Measurements from ENCODE around the gene ZNF862. TPM values are rescaled to one million over a fixed set of nuclear protein-coding genes. Genes with fewer than 3 reads are reported as not detected.
"Not testable (repeated sequence)": the region's sequence is repeated elsewhere in the genome, so short reads cannot be mapped to it uniquely, and the experiment has no call there.

The ZNF862 gene
- total RNA-seq, 1 donor from 2014 or later, result 22.6 TPM

DNA sequence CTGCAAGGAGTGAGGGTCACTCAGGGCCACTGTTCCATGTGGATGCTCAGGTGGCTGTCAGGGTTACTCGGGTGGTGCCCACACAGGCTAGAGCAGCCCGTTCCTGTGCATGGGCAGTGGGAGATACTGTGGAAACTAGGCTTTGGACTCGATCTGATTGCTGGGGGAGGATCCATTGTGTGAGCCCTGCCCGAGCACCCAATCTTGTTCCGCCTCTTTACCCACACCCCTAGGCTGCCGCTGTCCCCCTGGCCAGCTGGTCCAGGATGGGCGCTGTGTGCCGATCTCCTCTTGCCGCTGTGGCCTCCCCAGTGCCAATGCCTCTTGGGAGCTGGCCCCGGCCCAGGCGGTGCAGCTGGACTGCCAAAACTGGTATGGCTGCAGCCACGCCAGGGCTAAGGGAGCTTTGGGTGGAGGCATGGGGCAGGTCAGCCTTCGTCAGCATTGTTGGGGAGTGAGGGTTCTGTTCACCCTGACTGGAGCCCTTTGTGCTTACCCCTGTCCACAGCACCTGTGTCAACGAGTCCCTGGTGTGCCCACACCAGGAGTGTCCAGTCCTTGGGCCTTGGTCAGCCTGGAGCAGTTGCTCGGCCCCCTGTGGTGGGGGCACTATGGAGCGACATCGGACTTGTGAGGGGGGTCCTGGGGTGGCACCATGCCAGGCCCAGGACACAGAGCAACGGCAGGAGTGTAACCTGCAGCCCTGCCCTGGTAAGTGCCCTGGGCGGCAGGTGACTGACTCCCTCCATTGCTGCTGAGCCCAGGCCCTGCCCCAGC lies 12.4 kb upstream of the ZNF862 start:
- no peaks in the 10 kb centered on the region for H3K9me3 Mint-ChIP-seq (ENCODE audit: unreplicated experiment)
- H3K4me3 Mint-ChIP-seq (ENCODE audit: unreplicated experiment), result no peak overlapping the region
- no peak for DNase-seq (ENCODE audit: low spot score)
- TF ChIP-seq, protein P1, sequence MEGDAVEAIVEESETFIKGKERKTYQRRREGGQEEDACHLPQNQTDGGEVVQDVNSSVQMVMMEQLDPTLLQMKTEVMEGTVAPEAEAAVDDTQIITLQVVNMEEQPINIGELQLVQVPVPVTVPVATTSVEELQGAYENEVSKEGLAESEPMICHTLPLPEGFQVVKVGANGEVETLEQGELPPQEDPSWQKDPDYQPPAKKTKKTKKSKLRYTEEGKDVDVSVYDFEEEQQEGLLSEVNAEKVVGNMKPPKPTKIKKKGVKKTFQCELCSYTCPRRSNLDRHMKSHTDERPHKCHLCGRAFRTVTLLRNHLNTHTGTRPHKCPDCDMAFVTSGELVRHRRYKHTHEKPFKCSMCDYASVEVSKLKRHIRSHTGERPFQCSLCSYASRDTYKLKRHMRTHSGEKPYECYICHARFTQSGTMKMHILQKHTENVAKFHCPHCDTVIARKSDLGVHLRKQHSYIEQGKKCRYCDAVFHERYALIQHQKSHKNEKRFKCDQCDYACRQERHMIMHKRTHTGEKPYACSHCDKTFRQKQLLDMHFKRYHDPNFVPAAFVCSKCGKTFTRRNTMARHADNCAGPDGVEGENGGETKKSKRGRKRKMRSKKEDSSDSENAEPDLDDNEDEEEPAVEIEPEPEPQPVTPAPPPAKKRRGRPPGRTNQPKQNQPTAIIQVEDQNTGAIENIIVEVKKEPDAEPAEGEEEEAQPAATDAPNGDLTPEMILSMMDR (IDR thresholded peaks at IDR 0.05; ENCODE audit: unreplicated experiment), result no peak
- no peak overlapping the region for H3K27ac Mint-ChIP-seq (ENCODE audit: unreplicated experiment)
- H3K36me3 Mint-ChIP-seq (ENCODE audit: low read depth, unreplicated experiment), result no peaks in the 10 kb centered on the region
- peaks cover 9% of the 10 kb centered on the region for H3K27me3 Mint-ChIP-seq (ENCODE audit: unreplicated experiment)
- H3K4me1 Mint-ChIP-seq (ENCODE audit: unreplicated experiment), result no peaks in the 10 kb centered on the region

GRCh38 chr7:149826344-149827088 lies 11.7 kb upstream of the ZNF862 start:
- Mint-ChIP-seq H3K27me3 (ENCODE audit: unreplicated experiment) (peaks cover 9% of the 10 kb centered on the region), H3K27ac (ENCODE audit: unreplicated experiment) (no peak overlapping the region), H3K36me3 (ENCODE audit: low read depth, unreplicated experiment) (no peaks in the 10 kb centered on the region), H3K9me3 (ENCODE audit: unreplicated experiment) (no peaks in the 10 kb centered on the region), H3K4me3 (ENCODE audit: unreplicated experiment) (no peak overlapping the region), H3K4me1 (ENCODE audit: unreplicated experiment) (no peaks in the 10 kb centered on the region)
- TF ChIP-seq, protein P1 (IDR thresholded peaks at IDR 0.05; ENCODE audit: unreplicated experiment), result no peak
- no peak for DNase-seq (ENCODE audit: low spot score)

DNA sequence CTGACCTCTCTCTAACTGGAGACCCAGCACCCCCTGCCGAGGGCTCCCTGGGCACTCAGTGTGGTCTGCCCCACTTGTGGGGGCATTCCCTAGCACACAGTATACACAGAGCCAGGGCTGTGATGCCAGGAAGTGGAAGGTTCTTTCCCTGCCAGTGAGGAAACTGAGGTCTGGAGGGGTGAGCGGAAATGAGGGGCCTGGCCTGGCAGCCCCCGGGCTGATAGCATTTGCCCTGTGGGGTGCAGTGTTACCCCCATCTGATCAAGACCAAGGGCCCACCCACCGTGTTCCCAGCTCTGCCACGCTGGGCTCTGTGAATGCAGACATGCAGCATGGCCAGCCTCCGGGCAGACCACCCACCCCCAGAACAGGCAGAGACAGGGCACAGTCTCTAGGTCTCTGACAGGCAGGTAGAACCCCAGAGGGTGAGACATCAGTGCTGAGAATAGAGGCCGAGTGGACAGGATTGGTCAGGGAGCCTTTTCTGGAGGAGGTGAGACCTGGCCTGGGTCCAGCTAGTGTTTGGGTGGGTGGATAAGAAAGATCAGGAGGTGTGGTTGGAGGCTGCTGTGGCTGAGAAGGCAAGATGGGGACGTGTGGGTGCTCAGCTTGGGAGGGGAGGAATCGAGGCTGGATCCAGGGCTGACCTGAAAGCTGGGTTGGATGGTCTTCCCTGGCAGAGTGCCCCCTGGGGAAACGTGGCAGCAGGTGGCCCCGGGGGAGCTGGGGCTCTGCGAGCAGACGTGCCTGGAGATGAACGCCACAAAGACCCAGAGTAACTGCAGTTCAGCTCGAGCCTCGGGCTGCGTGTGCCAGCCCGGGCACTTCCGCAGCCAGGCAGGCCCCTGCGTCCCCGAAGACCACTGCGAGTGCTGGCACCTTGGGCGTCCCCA lies 10.8 kb upstream of the ZNF862 start:
- no peak overlapping the region for H3K4me3 Mint-ChIP-seq (ENCODE audit: unreplicated experiment)
- peaks cover 14% of the 10 kb centered on the region for H3K27me3 Mint-ChIP-seq (ENCODE audit: unreplicated experiment)
- TF ChIP-seq, protein P1 (IDR thresholded peaks at IDR 0.05; ENCODE audit: unreplicated experiment), result no peak
- peaks cover 3% of the 10 kb centered on the region for H3K36me3 Mint-ChIP-seq (ENCODE audit: low read depth, unreplicated experiment)
- peaks cover 3% of the 10 kb centered on the region for H3K4me1 Mint-ChIP-seq (ENCODE audit: unreplicated experiment)
- H3K9me3 Mint-ChIP-seq (ENCODE audit: unreplicated experiment), result no peaks in the 10 kb centered on the region
- no peak overlapping the region for H3K27ac Mint-ChIP-seq (ENCODE audit: unreplicated experiment)
- DNase-seq (ENCODE audit: low spot score), result no peak

DNA sequence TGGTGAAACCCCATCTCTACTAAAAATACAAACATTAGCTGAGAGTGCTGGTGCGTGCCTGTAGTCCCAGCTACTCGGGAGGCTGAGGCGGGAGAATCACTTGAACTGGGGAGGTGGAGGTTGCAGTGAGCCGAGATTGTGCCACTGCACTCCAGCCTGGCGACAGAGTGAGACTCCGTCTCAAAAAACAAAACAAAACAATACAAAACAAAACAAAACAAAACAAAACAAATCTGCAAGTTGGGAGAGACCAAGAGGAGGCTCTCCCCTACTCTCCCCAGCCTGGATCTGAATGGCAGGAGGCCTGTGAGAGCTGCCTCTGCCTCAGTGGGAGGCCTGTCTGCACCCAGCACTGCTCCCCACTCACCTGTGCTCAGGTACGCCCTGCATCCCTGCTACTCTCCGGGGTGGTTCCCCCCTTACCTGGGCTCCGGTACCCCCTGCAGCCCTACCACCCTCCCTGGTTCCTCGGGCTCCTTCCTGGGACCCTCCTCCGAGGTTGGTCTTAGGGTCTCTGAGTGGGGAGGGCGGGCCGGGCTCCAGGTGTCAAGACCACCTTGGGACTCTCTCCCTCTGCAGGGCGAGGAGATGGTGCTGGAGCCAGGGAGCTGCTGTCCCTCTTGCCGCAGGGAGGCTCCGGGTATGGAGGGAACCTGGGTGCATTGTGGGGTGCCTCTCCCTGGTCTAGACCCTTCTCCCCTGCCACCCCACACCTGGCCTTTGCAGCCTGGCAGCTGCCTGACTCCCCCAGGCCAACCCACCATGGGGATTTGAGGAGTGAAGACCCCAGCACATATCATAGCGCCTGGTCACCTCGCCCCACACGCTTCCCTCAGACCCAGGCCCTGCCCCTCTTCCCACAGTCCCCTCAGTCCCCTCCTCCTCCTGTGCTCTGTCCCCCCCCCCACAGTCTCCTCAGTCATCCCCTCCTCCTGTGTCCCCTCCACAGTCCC lies 9.5 kb upstream of the ZNF862 start:
- Mint-ChIP-seq H3K4me1 (ENCODE audit: unreplicated experiment) (peaks cover 3% of the 10 kb centered on the region), H3K27me3 (ENCODE audit: unreplicated experiment) (peaks cover 19% of the 10 kb centered on the region), H3K36me3 (ENCODE audit: low read depth, unreplicated experiment) (peaks cover 3% of the 10 kb centered on the region), H3K4me3 (ENCODE audit: unreplicated experiment) (no peak overlapping the region), H3K27ac (ENCODE audit: unreplicated experiment) (no peak overlapping the region), H3K9me3 (ENCODE audit: unreplicated experiment) (no peaks in the 10 kb centered on the region)
- TF ChIP-seq, protein P1 (IDR thresholded peaks at IDR 0.05; ENCODE audit: unreplicated experiment), result no peak
- no peak for DNase-seq (ENCODE audit: low spot score)

- H3K4me3 Mint-ChIP-seq (ENCODE audit: unreplicated experiment); H3K27ac Mint-ChIP-seq (ENCODE audit: unreplicated experiment); DNase-seq (ENCODE audit: low spot score); H3K4me1 Mint-ChIP-seq (ENCODE audit: unreplicated experiment); H3K36me3 Mint-ChIP-seq (ENCODE audit: low read depth, unreplicated experiment); H3K9me3 Mint-ChIP-seq (ENCODE audit: unreplicated experiment): not testable (repeated sequence)
- H3K27me3 Mint-ChIP-seq (ENCODE audit: unreplicated experiment), result peaks cover 24% of the 10 kb centered on the region
Measured at GRCh38 chr7:149830527-149830926, 7.6 kb upstream of the ZNF862 start.
